Amniotic epithelial cell (primary cell): Measurements from ENCODE around the gene MTMR11.

Experiments
- DNase-seq: peaks from one replicate; pipeline ENCODE4 v3.0.0-alpha.2; 2010; ENCODE audit warnings: low read depth

Gene MTMR11

GRCh38 chr1:149936992-149937705 is 470 bp upstream of the MTMR11 start:
- peak; percentile 55 for DNase-seq

- no peak for DNase-seq
Observed at GRCh38 chr1:149934356-149934755, 2.3 kb downstream of the MTMR11 start.

GRCh38 chr1:149933208-149933607 is 3.5 kb downstream of the MTMR11 start:
- DNase-seq: no peak

- DNase-seq: no peak
Observed at GRCh38 chr1:149932474-149932873, 4.2 kb downstream of the MTMR11 start.

DNA sequence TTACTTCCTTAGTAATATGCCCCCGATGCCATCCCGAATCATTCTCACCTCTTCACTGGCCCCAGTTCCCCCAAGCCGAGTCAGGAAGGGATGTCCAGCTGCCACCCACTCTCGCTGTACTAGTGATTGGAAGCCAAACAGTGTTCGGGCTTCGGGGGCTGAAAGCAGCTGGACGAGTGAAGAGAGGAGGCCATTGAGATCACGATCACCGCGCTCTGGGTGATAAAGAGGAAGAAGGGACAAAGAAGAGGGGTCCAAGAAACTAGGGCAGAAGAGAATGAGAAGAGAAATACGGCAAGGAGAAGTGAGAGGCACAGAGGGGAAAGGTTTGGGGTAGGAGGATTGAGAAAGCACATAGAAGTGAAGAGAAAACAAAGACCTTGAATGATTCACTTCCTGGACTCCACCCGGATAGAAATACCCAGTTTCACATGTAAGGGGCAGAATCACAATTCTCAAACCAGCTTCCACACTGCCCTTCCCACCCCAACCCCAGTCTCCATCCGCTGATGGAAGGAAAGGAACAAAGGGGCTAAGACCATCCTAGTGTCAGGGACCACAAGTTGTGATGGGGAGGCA is 5.4 kb downstream of the MTMR11 start:
- DNase-seq: no peak

- no peak for DNase-seq
Observed at GRCh38 chr1:149929856-149930255, 6.8 kb downstream of the MTMR11 start.

DNA sequence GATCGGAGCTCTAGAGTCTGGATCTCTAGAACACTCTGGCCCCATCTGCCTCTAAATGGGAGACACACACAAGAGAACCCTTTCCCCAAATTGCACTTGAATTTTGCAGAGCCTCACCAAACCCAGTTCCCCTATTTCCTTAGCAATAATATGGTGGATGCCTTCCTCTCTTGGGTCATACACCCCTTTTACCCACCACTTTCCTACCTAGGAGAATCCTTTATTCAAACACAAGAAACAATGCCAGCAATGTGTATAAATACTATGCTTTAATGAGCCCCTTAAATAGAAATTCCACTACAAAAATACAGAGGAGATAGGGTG is 8.3 kb downstream of the MTMR11 start:
- DNase-seq: no peak

DNA sequence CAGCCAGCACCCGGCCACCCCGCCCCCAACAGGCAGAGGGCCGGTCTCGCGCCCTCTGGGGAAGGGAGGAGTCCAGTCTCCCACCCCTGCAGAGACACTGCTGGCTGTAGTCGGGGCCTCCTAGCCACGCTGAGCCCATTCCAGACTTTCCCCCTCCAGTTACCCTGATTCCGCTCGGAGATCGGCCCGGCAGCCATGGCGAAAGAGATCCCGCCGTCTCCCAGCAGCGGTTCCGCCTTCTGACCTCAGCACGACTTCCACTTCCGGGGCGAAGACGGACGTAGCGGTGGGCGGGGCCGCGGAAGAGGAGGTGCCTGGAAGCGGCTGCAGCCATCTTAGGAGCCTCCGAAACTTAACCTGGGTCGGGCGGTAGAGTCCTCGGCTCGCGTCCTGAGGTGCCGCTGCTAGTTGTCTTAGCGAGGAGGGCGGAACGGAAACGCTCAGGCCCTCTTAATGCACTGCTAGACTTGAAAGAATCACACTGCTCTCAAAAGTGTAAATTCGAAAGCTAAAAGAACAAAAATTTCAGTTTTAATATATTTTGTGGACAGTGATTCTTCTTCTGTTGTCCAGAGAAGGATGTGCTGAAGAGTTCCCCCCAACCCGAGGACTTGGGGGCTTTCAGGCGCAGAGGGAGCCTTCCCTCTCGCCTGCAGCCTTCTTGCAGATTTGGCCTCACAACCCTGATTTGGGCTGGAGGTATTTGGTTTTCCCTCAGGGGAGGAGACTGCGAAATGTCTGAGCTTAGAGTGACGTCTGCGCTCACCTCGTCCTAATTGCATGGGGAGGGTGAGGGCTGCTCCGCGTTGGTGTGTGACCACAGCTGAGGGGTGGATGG is 8.9 kb downstream of the MTMR11 start, which contains the start of gene SF3B4:
SF3B4 (minus strand) TSS at position 241 of the 838 bp plus-strand sequence; CDS start at position 197, 44 bp downstream.
- peak; percentile 87 for DNase-seq

- no peak for DNase-seq
Observed at GRCh38 chr1:149927056-149927562, 9.6 kb downstream of the MTMR11 start.

DNA sequence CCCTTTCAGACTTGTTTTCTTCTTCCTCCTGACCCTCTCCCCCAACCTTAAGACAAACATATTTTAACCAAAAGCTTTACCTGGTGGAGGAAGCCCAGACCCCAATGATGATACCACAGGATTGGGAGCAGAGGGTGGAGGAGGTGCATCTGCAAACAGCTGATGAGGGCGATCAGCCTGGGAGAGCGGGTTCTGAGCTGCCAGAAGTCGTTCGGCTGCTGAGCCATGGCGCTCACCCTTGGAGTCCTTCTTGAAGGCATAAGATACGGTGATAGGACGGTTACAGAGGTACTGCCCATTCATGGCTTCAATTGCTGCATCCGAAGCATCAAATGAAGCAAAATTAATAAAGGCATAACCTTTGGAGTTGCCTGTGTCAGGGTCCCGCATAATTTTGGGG is 10.4 kb downstream of the MTMR11 start:
- DNase-seq: no peak

DNA sequence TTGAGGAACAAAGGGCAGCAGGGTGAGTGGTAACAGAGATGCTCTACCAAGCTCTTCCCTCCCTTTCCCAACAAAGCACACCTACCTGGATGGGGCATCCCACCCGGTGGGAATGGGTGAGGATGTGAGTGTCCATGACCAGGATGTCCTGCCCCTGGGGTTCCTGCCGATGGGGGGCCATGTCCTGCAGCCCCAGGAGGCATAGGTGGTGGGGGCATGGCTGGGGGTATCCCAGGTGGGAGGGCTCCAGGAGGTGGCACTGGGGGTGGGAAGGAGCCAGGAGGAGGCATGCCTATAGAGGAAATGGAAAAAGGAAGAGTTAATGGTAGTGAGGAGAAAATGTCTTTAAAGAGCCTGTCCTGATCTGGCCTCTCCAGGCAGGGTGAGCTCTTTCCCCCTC is 10.9 kb downstream of the MTMR11 start:
- DNase-seq: no peak

GRCh38 chr1:149925345-149925744 is 11.3 kb downstream of the MTMR11 start:
- no peak for DNase-seq

GRCh38 chr1:149923626-149924025 is 13.1 kb downstream of the MTMR11 start:
- DNase-seq: no peak

DNA sequence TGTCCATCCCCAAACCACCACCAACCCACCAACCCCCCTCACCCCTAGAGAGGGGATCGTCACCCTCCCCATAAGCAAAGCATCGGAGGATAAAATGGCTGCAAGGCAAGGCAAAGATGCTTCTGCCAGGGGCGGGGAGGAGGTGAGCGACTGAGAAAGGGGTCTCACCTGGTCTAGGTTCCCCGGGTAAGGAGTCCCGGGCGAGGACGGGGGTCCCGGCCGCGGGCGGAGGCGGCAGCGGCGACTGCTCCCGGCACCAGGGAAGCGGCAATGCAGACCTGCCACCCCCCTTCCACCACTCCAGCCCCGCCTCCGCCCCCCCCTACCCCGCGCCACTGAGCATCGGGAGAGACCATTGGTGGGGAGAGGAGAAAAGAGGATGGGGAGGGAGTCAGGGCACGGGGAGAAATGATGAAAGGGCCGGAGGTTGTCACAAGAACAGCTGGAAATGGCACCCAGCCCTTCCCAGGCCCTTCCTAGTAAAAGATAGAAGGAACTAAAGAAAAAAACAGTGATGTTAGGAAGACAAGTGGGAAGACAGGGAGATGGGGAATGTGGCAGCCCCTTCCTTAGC is 19.0 kb downstream of the MTMR11 start, which contains the start of gene SV2A:
SV2A (minus strand) TSS at position 274 of the 574 bp plus-strand sequence. CDS start 4,004 bp downstream, outside the sequence.
- peak; percentile 40 for DNase-seq

DNA sequence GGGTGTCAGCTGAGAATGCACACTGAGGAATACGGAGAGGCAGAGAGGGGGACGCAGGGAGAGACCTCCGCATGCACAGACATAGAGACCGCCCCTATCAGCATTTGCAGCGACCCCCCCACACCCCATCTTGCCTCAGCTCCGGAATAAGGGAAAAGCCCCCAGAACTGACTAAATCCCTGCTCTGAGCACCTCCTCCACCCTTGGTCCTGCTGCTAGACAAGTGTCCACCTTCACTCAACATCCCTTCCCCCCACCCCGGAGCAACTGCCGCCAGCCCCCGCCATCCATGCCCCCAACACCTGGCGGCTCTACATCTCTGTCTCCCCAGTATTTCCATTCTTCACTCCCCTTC is 19.8 kb downstream of the MTMR11 start:
- no peak for DNase-seq

DNA sequence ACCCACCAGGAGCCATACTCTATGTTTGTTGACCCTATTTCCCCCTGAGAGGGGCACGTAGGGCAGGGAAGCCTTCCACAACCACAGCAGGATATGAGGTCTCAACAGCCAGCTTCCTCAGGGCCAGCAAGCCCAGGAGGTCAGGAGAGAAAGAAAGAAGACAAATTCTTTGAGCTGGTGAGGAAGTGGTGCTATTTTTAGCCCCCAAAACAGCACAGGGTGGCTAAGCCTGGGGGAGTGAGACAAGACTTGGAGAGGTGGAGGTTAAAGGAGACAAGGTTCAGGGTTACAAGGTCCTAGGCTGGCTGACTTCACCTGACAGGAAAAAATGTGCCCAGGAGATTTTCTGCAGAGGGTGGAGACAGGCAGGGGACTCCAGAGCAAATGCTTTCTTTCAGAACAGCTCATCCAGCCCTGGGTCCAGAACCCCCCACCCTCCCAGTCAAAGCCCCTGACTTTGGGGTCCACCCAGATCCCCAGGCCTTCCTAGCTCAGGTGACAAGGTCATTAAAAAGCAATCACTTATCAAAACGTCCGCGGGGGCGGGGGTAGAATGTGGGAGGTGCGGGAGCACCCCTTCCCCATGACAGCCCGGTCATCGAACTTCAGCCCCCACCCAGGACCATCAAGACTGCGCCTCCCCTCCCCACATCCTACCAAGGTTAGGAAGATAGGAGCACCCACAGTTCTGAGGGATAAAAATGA is 20.3 kb downstream of the MTMR11 start:
- no peak for DNase-seq

DNA sequence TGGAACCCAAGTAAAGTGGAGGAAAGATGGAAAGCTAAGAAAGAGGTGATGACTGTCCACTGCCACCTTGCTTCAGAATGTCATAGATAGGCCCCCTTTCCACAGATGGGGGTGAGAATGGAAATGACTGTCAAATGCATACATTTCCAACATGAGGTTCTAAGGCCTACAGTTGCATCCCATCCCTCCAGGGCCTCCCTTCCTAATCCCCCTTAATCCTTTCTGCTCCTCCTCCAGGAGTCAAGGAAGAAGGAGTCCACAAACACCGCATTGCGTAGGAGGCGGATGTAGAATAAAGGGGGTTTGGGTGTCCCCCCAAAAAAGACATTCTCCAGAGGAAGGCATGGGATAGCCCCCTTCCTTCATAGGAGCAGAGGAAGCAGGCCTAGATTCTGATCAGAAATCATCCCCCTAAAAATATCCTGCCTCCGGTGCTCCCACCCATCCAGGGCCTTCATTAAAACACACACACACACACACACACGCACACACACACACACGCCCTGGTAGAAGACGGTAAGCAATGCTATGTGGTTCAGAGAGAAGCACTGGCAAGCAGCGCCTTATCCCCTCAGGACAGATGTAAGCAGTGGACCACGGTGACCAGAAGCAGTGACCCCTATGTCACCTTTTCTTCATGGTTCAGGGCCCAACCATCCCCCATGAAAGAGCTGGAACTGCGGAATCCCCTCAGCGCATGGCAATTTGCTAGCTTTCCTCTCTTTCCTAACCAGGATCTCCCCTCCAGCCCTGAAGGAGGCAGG is 21.1 kb downstream of the MTMR11 start:
- no peak for DNase-seq

DNA sequence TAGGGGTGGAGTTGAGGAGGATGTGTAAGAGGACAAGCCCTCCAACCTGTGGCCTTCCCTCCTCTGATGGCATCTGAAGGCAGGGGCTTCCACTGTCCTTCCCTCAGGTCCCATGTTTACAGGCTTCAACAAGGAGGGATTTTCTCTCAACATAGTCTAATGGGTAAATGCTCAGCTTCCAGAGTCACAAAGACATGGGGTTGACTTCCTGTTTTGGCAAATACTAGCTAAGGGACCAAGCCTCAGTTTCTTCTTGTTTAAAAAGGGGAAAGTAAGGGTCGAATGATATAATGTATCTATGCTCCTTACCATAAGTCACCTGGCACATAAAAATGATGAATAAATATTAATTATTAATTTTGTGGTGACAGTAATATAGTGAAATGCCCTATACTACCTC is 22.1 kb downstream of the MTMR11 start:
- DNase-seq: no peak

DNA sequence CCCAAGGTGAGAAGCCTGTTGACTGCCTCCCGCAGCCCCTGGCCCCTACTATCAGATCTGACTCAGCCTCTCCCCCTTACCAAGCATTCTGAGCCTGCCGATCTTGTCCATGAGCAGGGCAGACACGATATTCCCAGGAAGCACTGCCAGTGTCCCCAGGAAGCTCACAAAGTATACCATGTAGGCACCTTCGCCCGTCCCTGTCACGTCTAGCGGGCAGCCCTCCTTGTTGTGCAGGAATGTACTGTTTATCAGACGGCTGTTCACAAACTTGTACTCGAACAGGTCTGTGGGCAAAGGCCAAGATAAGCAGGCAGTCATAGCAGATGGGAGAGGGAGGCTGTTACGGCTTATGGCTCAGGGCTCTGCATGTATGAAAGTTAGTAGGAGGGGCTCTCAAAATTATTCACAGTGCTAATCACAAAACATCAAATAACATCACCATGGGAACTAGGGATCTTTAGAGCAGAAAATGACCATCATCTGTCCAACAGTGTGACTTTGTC is 30.1 kb downstream of the MTMR11 start:
- peak; percentile 34 for DNase-seq

DNA sequence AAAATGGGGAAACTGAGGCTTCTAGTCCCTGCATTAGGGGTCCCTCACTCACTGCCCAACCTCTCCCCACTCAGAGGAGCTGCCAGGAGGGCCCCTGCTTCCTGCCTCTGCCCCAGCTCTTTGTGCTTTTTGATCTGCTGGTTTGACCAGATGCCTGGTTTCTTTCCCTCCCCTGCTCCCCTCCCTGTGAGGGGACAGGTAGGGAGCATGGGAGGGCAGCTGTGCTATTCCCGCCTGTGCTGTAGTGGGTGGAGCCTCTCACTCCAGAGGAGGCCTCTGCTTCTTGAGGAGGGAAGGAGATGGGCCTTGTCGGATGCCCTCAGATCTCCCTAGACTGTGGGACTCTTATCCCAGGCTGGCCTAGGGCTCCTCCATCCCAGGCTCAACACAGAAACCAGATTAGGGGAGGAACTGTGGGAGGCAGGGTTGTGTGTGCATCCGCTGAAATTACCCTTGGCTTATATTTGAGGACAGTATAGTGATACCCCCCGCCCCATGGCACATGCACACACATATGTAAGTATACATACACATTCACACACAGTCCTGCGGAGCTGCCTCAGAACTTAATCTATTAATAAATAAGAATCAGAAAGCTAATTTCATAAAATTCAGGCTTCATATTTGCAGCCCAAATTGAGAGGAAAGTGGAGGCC is 32.7 kb downstream of the MTMR11 start:
- no peak for DNase-seq
